K562 (cell line): ENCODE data around the gene DGCR8. TPM values are rescaled to one million over a fixed set of nuclear protein-coding genes. Genes with fewer than 3 reads are reported as not detected.

Experiments
- ARID3B ChIP-seq: fragments of 250-450 bp; sonication (Bioruptor Pico); IDR thresholded peaks from 2 replicates; pipeline ENCODE4 v1.4.0; 2020; ENCODE audit warnings: borderline replicate concordance
- CGGBP1 ChIP-seq: fragments of 250-450 bp; sonication (Bioruptor Pico); IDR thresholded peaks from 2 replicates; pipeline ENCODE4 v1.9.0; 2021; ENCODE audit warnings: mild to moderate bottlenecking
- CHD2 ChIP-seq: IDR thresholded peaks from 2 replicates; pipeline ENCODE4 v1.6.1; 2011; ENCODE audit warnings: low read depth, low read length
- ETS1 ChIP-seq: conservative IDR thresholded peaks from 2 replicates; pipeline ENCODE4 v1.6.1; 2011; ENCODE audit warnings: low read depth, mild to moderate bottlenecking, low read length; ENCODE audit not compliant: control insufficient read depth
- EWSR1 ChIP-seq: fragments of 450-650 bp; IDR thresholded peaks from 2 replicates; pipeline ENCODE4 v1.6.1; 2018; ENCODE audit warnings: borderline replicate concordance, mild to moderate bottlenecking, low read depth, moderate library complexity; ENCODE audit not compliant: partially characterized antibody
- HDAC6 ChIP-seq: IDR thresholded peaks from 2 replicates; pipeline ENCODE4 v1.6.1; 2012; ENCODE audit warnings: low read depth, mild to moderate bottlenecking, control low read depth, inconsistent platforms, low read length, moderate library complexity
- MYNN ChIP-seq, 2 experiments: sonication (generic); formaldehyde crosslinking in 1 of 2; IDR thresholded peaks; 2 replicates each; pipeline versions ENCODE4 v1.5.0 to v1.6.1; 2016 to 2020; ENCODE audit warnings: antibody characterized with exemption in 1 of 2, missing genetic modification reagents in 1 of 2
- POLR2AphosphoS2 ChIP-seq: IDR thresholded peaks from 2 replicates; pipeline ENCODE4 v1.6.1; 2012; ENCODE audit warnings: low read length, improper control_type of control experiment
- PRPF4 ChIP-seq: fragments of 200-400 bp; formaldehyde crosslinking; IDR thresholded peaks from one replicate; pipeline ENCODE4 v1.6.1; 2017; ENCODE audit warnings: low read length, low read depth, mild to moderate bottlenecking; ENCODE audit not compliant: insufficient read depth, poor library complexity, severe bottlenecking
- THAP12 ChIP-seq: fragments of 250-450 bp; sonication (Bioruptor Pico); IDR thresholded peaks from 2 replicates; pipeline ENCODE4 v1.9.0; 2021; ENCODE audit warnings: mild to moderate bottlenecking, inconsistent platforms
- polyA plus RNA-seq, 8 experiments: library from polyadenylated mRNA; depleted of rRNA in 4 of 8; stranded (reverse) in 5 of 8; unstranded in 3 of 8; fragments of >200 nt; fragmentation: Nextera tagmentation in 2 of 8; fragmentation: Illumina TruSeq in 1 of 8; extraction: Ambion mirVana in 2 of 8; extraction: Trizol in 1 of 8; gene quantifications; 2 replicates each; pipeline versions ENCODE4 v1.2.1 to v1.2.3, GENCODE V29; 2011 to 2014; ENCODE audit warnings: inconsistent platforms in 1 of 8, missing spikeins in 1 of 8
- total RNA-seq, 7 experiments: library from RNA; depleted of rRNA in 6 of 7; stranded (reverse); fragments of >200 nt in 6 of 7; fragmentation: Illumina TruSeq in 2 of 7; extraction: Trizol in 2 of 7; gene quantifications; 2 replicates each; pipeline versions ENCODE4 v1.2.1 to v1.2.3, GENCODE V29; 2011 to 2021; ENCODE audit warnings: low replicate concordance in 1 of 7

DGCR8 gene
- total and polyA plus RNA-seq, 9 of the 15 experiments (the other 6 are each of a cell fraction or from before 2014, with no cell fraction given): 5.9 to 144 (median 80.1) TPM

GRCh38 chr22:20068640-20069039 lies 11.4 kb upstream of the DGCR8 start (continued):
- TF ChIP-seq MYNN (IDR thresholded peaks at IDR 0.05): peak; percentile 61
- TF ChIP-seq MYNN (CRISPR knock-in tag; IDR thresholded peaks at IDR 0.05): no peak
- TF ChIP-seq HDAC6: 0 out of 2 replicates have a peak, but pooled peaks have one; percentile 80
- TF ChIP-seq ARID3B: no peak
- peak; percentile 63; the same call in 1 of the 2 replicates for TF ChIP-seq THAP12 (CRISPR knock-in tag)
- no peak for TF ChIP-seq EWSR1
- no peak for TF ChIP-seq PRPF4
- TF ChIP-seq CHD2: 0 out of 2 replicates have a peak, but pooled peaks have one; percentile 8
- TF ChIP-seq POLR2AphosphoS2: peak; percentile 77; the same call in 1 of the 2 replicates
- TF ChIP-seq CGGBP1 (CRISPR knock-in tag): peak; percentile 25; the same call in 1 of the 2 replicates
- 0 out of 2 replicates have a peak, but pooled peaks have one; percentile 32 for TF ChIP-seq ETS1
